Measurements from ENCODE around the gene C1QTNF5. TPM values are rescaled to one million over a fixed set of nuclear protein-coding genes. Genes with fewer than 3 reads are reported as not detected.

The C1QTNF5 gene
- polyA plus RNA-seq, 1 donor from 2014 or later = not detected

DNA sequence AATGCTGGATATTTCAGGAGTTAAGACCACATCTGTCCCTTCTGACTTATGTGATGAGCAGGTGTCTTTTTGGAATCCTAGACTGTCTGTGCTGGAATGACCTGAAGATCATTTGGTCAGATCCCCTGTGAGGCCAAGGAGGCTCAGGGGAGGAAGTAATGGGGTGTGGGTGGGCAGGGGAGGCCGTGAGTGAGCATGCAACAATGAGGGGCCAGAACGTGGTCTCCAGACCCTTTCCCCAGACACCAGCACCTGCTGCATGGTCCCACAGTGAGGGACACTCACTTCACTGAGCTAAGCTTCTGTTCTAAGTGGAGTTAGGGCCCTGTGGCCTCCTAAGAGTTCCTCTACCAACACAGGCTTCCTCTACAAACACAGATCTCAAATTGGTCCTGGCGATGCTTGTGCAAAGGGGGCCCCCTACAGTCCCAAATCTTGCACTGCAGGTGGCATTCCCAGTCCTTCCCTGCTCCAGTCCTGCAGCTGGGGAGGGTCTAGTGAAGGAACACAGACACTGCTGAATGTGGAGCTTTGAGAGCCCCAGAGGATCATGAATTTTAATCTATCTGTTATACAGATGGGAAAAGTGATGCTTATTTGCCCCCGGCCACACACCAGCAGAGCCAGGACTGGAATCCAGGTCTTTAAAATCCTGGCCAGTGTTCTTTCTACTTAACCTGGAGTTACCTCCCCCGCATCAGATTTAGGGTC is 33.4 kb upstream of the C1QTNF5 start:
- Histone ChIP-seq H3K9me3 (ENCODE audit: low read length) (no peaks in the 10 kb centered on the region), H3K36me3 (ENCODE audit: insufficient read depth, low read length) (no peaks in the 10 kb centered on the region), H3K27ac (ENCODE audit: low read length) (no peak overlapping the region), H3K79me2 (replicated peaks; ENCODE audit: insufficient read depth, low read length) (no peaks in the 10 kb centered on the region), H3K4me2 (ENCODE audit: low read length) (no peak overlapping the region), H3K9me2 (ENCODE audit: insufficient read depth, low read length) (no peaks in the 10 kb centered on the region), H2AFZ (ENCODE audit: low read depth, low read length) (no peak overlapping the region), H4K20me1 (ENCODE audit: insufficient read depth) (no peaks in the 10 kb centered on the region), H3F3A (ENCODE audit: insufficient read depth, low read length, poor library complexity, severe bottlenecking) (no peaks in the 10 kb centered on the region), H3K9ac (ENCODE audit: low read length) (no peak overlapping the region), H3K27me3 (ENCODE audit: insufficient read depth, low read depth, low read length) (no peaks in the 10 kb centered on the region), H3K4me3 (ENCODE audit: low read length) (no peak overlapping the region)
- TF ChIP-seq SMC3 (conservative IDR thresholded peaks at IDR 0.05; ENCODE audit: poor library complexity) (peak; percentile 92), TAF1 (IDR thresholded peaks at IDR 0.05; ENCODE audit: low read depth) (no peak), CTCF (IDR thresholded peaks at IDR 0.05; ENCODE audit: poor library complexity, severe bottlenecking) (peak; percentile 95), RAD21 (conservative IDR thresholded peaks at IDR 0.05) (peak; percentile 97)

- TF ChIP-seq REST (IDR thresholded peaks at IDR 0.05; ENCODE audit: borderline replicate concordance) (no peak), TAF1 (IDR thresholded peaks at IDR 0.05; ENCODE audit: low read depth) (no peak), EZH2 (IDR thresholded peaks at IDR 0.05; ENCODE audit: borderline replicate concordance, insufficient read depth, low read length, poor library complexity, severe bottlenecking) (no peak), POLR2AphosphoS5 (IDR thresholded peaks at IDR 0.05) (no peak), EP300 (conservative IDR thresholded peaks at IDR 0.05; ENCODE audit: poor library complexity, severe bottlenecking) (no peak), MXI1 (conservative IDR thresholded peaks at IDR 0.05; ENCODE audit: poor library complexity, severe bottlenecking) (no peak), RAD21 (conservative IDR thresholded peaks at IDR 0.05) (no peak), SMC3 (conservative IDR thresholded peaks at IDR 0.05; ENCODE audit: poor library complexity) (no peak), CTCF (IDR thresholded peaks at IDR 0.05; ENCODE audit: poor library complexity, severe bottlenecking) (no peak)
- H3K27me3 ChIP-seq (ENCODE audit: insufficient read depth, low read depth, low read length) = no peaks in the 10 kb centered on the region
- H3K27ac ChIP-seq (ENCODE audit: low read length) = no peak overlapping the region
- no peaks in the 10 kb centered on the region for H3F3A ChIP-seq (ENCODE audit: insufficient read depth, low read length, poor library complexity, severe bottlenecking)
- H3K36me3 ChIP-seq (ENCODE audit: insufficient read depth, low read length) = no peaks in the 10 kb centered on the region
- H3K9ac ChIP-seq (ENCODE audit: low read length) = no peak overlapping the region
- no peaks in the 10 kb centered on the region for H3K9me3 ChIP-seq (ENCODE audit: low read length)
- H3K4me2 ChIP-seq (ENCODE audit: low read length) = no peak overlapping the region
- no peak overlapping the region for H2AFZ ChIP-seq (ENCODE audit: low read depth, low read length)
- H3K4me3 ChIP-seq (ENCODE audit: low read length) = no peak overlapping the region
- no peaks in the 10 kb centered on the region for H3K9me2 ChIP-seq (ENCODE audit: insufficient read depth, low read length)
- H3K79me2 ChIP-seq (replicated peaks; ENCODE audit: insufficient read depth, low read length) = no peaks in the 10 kb centered on the region
- H4K20me1 ChIP-seq (ENCODE audit: insufficient read depth) = no peaks in the 10 kb centered on the region
Measured at GRCh38 chr11:119373059-119373920, 32.6 kb upstream of the C1QTNF5 start.
